HG03064 (cell line): ENCODE measurements around the gene PTPN18.

ENCODE experiments used
- ATAC-seq: cut with Tn5 transposase; IDR thresholded peaks from one replicate; pipeline ENCODE4 v1.9.1; 2021; ENCODE audit warnings: low read depth; ENCODE audit not compliant: unreplicated experiment

The PTPN18 gene

DNA sequence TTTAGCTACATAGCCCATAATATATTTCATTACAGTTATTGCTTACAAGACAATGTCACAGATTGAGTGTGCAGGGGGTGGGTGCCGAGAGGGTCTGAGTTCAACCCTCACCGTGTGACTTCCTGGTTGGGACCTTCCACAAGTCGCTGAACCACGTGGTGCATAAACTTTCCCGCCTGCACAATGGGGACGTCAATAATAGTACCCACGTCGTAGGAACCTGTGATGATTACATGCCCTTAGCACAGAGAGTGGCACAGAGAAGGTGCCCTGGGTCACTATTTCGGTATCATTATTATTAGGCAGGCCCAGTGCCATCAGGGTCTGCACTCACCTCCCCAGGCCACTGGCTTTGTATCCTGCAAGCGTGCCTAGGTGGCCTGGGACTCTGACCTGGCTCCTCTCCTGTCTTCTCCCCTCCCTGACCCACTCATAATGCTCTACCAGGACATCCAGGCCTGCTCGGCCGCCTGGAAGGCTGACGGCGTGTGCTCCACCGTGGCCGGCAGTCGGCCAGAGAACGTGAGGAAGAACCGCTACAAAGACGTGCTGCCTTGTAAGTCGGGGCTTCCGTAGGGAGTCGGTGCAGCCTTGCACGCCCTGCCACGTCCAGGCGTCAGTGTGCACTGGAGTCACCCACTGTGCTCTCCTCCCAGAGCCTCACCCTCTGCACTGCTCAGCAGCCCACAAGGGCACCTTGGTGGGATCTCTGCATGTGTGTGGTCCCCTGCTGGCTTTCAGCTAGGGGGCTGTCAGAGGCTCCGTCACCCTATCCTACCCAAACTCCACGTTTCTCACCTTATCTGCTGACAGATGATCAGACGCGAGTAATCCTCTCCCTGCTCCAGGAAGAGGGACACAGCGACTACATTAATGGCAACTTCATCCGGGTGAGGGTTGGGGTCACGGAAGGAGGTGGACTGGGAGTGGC is 2.8 kb downstream of the PTPN18 start:
- no peak for ATAC-seq

DNA sequence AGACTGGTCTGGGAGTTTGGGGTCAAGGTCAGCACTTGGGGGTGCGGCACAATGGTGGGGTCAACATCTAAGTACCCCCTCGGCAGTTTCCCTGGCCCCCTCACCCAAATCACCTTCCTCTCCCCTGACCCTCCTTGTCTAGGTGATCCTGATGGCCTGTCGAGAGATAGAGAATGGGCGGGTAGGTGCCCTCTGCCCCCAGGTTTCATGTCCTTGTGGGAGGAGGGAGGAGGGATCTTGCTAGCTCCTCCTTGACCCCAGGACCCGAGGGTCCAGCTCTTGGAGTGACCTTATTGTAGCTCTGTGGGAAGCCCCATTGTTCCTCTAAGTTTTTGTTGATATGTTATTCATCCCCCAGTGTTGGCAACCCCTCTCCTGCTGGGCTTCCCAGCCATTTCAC is 3.6 kb downstream of the PTPN18 start:
- no peak for ATAC-seq

- no peak for ATAC-seq
Measured at GRCh38 chr2:130363479-130363878, 7.6 kb downstream of the PTPN18 start.

- ATAC-seq: no peak
Measured at GRCh38 chr2:130365075-130365474, 9.2 kb downstream of the PTPN18 start.

DNA sequence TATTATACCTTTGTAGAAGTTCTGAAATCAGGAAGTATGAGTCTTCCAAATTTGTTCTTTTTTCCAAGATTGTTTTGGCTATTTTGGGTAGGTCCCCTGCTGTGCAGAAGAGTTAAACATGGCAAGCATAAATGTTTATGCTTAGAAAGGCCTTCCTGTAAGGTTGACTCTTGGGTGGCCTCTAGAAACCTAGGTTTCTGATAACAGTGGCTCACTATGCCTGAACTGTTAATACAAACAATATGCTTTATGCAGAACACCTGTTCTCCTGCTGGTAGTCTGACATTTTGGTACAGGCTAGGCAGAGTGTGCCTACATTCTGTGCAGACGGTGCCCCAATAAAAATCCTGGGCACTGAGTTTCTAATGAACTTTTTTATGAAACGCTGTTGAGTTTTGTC is 10.1 kb downstream of the PTPN18 start:
- no peak for ATAC-seq

DNA sequence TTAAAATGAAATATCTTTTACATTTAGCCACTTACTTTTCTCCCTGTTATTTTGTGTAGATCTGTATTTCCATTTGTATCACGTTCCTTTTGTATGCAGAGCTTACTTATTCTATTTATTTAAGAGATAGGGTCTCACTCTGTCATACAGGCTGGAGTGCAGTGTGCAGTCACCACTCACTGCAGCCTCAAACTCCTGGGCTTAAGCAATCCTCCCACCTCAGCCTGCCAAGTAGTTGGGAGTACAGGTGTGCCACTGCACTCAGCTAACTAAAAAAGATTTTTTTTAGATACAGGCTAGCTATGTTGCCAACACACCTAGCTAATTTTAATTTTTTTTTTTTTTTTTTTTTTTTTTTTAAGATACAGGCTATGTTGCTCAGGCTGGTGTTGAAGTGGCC is 10.9 kb downstream of the PTPN18 start:
- ATAC-seq: no peak

DNA sequence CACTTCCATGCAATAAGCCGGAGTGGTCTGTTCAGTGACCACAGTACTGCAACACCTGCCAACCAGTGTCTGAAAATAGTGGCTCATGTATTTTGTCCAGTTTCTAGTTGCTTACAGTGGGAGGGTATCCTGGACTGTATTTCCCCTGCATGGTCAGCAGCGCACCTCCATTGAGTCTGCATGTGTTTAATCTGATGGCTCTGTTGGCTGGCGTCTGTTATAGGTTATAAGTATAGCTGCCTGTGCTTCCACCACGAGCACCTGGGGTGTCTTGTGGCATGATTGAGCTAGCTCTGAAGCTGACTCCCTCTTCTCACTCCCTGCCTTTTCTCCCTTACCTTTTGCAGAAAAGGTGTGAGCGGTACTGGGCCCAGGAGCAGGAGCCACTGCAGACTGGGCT is 12.9 kb downstream of the PTPN18 start:
- ATAC-seq: no peak

DNA sequence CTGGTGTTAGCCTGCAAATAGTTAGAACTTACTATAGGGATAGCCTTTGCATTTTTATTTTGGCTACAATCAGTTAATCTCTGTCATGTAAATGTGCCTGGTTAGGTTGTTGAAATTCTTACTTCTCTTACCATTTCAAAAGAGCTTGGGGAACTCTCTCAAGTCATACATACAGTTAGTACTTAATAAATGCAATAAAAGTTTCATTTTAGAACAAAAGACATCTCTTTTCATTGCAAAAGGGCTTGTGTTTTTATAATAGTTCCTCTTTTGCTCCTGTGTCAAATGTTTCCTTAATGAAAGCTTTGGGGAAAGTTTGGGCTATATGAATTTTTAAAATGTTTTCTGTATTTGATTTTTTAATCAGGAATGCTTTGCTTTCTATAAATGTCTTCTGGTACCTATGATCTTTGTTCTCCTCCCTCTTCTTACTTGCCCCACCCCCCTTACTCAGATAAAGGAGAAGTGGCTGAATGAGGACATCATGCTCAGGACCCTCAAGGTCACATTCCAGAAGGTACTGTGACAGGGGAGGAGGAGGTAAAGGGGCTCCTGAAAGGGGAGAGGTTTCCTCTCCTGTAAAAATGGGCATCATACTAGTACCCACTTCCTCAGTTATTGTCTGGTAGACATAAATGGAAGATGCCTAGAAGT is 13.6 kb downstream of the PTPN18 start:
- no peak for ATAC-seq

GRCh38 chr2:130369965-130370341 is 14.1 kb downstream of the PTPN18 start:
- ATAC-seq: no peak

GRCh38 chr2:130370490-130370889 is 14.6 kb downstream of the PTPN18 start:
- ATAC-seq: no peak

DNA sequence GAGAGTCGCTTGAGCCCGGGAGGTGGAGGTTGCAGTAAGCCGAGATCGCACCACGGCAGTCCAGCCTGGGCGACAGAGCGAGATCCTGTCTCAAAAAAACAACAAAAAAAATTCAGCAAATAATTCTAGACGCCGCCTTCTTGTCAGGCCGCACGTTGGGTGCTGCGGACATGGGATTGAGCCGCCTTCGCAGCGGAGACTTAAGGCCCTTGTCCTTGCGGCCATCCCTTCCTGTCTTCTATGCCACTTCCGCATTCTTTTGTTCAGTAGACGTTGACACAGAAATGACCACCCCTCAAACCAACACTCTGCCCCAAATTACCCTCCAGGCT is 15.8 kb downstream of the PTPN18 start:
- ATAC-seq: peak; percentile 23

- peak; percentile 77 for ATAC-seq
Measured at GRCh38 chr2:130372055-130372832, 16.4 kb downstream of the PTPN18 start.

DNA sequence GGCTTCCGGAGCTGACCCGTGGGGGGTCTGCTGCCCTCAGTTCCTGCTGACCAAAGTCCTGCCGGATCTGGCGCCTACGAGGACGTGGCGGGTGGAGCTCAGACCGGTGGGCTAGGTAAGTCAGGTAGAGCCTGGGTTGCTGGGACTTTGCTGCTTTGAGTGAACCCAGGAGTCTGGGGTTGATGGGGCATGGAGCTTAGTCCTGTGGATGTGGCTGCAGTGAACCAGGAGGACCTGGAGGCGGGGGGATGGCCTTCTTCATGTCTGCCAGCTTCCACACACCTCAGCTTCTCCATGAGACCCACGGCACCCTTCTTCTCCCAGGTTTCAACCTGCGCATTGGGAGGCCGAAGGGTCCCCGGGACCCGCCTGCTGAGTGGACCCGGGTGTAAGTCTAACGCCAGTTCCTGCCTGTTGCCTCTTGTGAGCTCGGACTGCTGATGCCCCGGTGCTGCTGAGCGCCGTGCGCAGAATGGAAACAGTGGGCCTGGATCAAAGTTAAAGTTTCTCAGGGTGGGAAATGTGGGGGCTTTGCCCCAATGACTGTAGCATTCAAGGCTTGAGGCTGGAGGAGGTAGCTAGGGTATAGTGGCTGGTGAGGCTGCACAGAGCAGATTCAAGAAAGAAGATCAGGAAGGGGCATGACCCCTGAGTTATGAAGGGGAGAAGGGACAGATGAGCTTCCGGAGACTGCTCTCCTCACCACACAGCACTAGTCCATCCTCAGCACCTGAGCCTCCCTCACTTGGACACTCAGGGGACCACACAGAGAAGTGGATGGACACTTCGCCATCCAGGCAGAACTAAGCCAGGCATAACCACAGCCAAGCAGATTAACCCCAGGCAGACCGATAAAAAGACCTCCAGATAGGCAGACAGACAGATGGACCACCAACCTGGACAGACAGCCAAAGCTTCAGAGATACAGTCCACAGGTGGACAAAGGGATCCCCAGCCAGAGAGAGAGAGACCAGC is 17.3 kb downstream of the PTPN18 start:
- no peak for ATAC-seq

DNA sequence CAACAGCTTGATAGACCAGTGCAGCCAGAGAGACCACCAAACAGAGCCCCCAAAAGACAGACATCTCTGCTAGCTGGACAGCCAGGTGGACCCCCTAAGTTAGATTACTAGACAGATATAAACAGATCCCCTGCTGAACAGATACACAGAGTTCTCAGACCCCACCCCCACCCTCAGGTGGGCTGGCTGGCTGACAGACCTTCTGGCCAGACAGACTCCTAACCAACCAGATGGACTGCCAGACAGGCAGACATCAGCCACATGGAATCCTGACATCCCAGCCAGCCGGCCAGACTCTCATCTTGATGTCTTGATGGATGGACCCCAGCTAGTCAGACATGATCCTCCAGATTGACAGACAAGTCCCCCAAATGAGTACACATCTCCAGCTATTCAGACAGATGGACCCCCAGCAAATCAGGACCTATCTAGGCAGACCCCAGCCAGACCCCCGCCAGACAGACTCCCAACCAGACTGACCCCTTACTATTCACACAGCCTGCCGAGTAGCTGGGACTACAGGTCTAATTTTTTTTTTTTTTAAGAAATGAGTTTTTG is 18.0 kb downstream of the PTPN18 start:
- no peak for ATAC-seq

- no peak for ATAC-seq
Measured at GRCh38 chr2:130374587-130375290, 18.9 kb downstream of the PTPN18 start.

DNA sequence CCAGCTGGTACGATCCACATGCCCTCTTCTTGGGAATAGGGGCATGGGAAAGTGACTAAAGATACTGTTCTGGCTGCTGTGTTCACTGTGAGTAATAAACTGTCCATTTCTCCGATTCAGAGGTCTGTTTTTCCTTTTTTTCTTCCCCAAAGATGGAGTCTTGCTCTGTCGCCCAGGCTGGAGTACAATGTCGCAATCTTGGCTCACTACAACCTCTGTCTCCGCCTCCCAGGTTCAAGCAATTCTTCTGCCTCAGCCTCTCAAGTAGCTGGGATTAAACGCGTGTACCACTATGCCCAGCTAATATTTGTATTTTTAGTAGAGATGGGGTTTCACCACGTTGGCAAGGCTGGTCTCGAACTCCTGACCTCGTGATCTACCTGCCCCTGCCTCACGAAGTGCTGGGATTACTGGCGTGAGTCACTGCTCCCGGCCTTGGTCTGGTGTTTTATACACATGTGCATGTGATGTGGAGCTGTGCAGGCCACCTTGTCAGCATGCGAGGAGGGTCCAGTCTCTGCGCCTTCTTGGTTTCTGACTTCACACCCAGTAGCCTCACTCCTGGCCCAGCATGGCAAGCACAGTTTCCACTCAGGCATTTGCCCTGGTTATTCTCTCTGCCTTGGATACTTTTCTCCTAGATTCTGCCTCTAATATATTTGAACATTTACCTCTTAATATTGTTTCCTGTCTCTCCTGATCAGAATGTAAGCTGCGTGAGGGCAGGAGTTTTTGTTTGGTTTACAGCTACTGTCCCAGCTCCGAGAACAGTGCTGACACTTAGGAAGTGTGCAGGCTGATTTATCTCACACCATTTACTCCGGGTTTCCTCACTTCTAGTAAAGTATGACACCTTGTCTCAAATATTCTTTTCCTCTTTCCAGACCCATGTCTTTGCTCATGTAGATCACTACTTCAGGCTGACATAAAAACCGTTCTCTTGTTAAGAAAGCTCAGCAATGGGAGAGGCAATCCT is 19.7 kb downstream of the PTPN18 start:
- ATAC-seq: no peak

DNA sequence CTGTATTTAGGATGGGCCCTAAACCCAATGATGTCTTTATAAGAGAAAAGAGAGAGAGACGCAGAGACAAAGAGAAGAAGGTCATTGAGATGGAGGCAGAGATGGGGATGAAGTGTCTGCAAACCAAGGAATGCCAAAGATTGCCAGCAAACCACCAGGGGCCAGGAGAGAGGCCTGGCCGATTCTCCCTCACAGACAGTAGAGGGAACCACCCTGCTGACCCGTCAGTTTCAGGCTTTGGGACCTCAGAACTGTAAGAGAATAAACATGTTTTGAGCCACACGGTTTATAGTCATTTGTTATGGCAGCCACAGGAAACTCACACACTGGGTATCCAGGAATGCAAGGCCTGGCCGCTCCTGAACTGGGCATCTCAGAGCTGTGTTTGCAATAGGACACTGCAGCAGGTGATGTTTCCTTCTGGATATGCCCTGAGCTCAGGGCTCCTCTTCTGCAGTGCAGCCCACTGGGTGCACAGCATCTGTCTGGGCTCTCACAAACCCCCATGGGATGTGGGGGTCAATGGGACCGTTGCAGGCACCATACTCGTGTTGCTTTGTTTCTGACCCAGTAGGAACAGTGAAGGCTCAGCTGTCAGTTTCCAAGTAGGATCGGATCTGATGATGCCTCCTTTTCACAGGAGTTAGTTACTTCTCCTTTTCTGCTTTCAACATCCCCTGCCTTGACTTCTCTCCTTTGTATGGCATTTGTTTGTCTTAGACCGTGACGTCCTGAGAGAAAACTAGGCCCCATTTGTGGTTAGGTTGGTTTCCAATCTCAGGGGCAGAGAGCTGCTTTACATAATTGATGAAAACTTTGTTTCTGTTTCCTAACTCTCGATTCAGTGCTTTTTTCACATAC is 20.8 kb downstream of the PTPN18 start:
- ATAC-seq: peak; percentile 47
